Measurements from ENCODE around the gene KLHDC10. TPM values are rescaled to one million over a fixed set of nuclear protein-coding genes. Genes with fewer than 3 reads are reported as not detected.

KLHDC10 gene
- total and polyA plus RNA-seq, 9 donors: 11.3 to 36.4 (median 26.7) TPM

- DNase-seq: no peak
- no peaks in the 10 kb centered on the region for H3K27me3 ChIP-seq
- no peak overlapping the region for H3K27ac ChIP-seq
- H3K36me3 ChIP-seq: no peaks in the 10 kb centered on the region
- TF ChIP-seq EP300 (IDR thresholded peaks at IDR 0.05) (no peak), CTCF (IDR thresholded peaks at IDR 0.05) (no peak), POLR2A (IDR thresholded peaks at IDR 0.05) (no peak)
- WGBS, 3 donors: 97% methylated on average over 2 of the region's 2 CpGs
- intact Hi-C loops (cut with DNase I): no loop called here
- H3K4me1 ChIP-seq (ENCODE audit: insufficient read depth): no peaks in the 10 kb centered on the region
- H3K4me3 ChIP-seq: no peak overlapping the region
- no peaks in the 10 kb centered on the region for H3K9me3 ChIP-seq
Observed at GRCh38 chr7:130160023-130160422, 89.7 kb downstream of the KLHDC10 start.

GRCh38 chr7:130160455-130160854 is 90.1 kb downstream of the KLHDC10 start:
- intact Hi-C loops (cut with DNase I): no loop called here
- no peak for DNase-seq
- Histone ChIP-seq H3K36me3 (no peaks in the 10 kb centered on the region), H3K9me3 (no peaks in the 10 kb centered on the region), H3K27ac (no peak overlapping the region), H3K4me1 (ENCODE audit: insufficient read depth) (no peaks in the 10 kb centered on the region), H3K27me3 (no peaks in the 10 kb centered on the region), H3K4me3 (no peak overlapping the region)
- TF ChIP-seq POLR2A (IDR thresholded peaks at IDR 0.05) (no peak), EP300 (IDR thresholded peaks at IDR 0.05) (no peak), CTCF (IDR thresholded peaks at IDR 0.05) (no peak)
- 93 to 96% (median 96%) methylated on average over 8 of the region's 8 CpGs for WGBS, 3 donors

- Histone ChIP-seq H3K9me3 (no peaks in the 10 kb centered on the region), H3K27ac (no peak overlapping the region), H3K27me3 (no peaks in the 10 kb centered on the region), H3K4me3 (no peak overlapping the region), H3K36me3 (no peaks in the 10 kb centered on the region), H3K4me1 (ENCODE audit: insufficient read depth) (no peaks in the 10 kb centered on the region)
- DNase-seq: no peak
- TF ChIP-seq EP300 (IDR thresholded peaks at IDR 0.05): no peak
- no peak for TF ChIP-seq CTCF (IDR thresholded peaks at IDR 0.05)
- WGBS, 3 donors: 83 to 97% (median 91%) methylated on average over 5 of the region's 5 CpGs
- intact Hi-C loops (cut with DNase I): no loop called here
Observed at GRCh38 chr7:130162196-130162595, 91.9 kb downstream of the KLHDC10 start.

- H3K27me3 ChIP-seq: no peaks in the 10 kb centered on the region
- no peak overlapping the region for H3K27ac ChIP-seq
- no peak for DNase-seq
- H3K4me3 ChIP-seq: no peak overlapping the region
- TF ChIP-seq CTCF (IDR thresholded peaks at IDR 0.05) (no peak), EP300 (IDR thresholded peaks at IDR 0.05) (no peak), POLR2A (IDR thresholded peaks at IDR 0.05) (no peak)
- intact Hi-C loops (cut with DNase I): no loop called here
- no peaks in the 10 kb centered on the region for H3K4me1 ChIP-seq (ENCODE audit: insufficient read depth)
- no peaks in the 10 kb centered on the region for H3K36me3 ChIP-seq
- WGBS, 3 donors: 89 to 94% (median 94%) methylated on average over 4 of the region's 4 CpGs
- H3K9me3 ChIP-seq: no peaks in the 10 kb centered on the region
Observed at GRCh38 chr7:130174237-130174959, 104.1 kb downstream of the KLHDC10 start.
